DOHH2 (cell line): ENCODE data around the gene ARID4B.

ENCODE experiments used
- EZH2phosphoT487 ChIP-seq: fragments of 200-600 bp; sonication (generic); IDR thresholded peaks from 2 replicates; pipeline ENCODE4 v1.6.1; 2017; ENCODE audit warnings: borderline replicate concordance, mild to moderate bottlenecking, antibody characterized with exemption, low read length, moderate library complexity, mixed read lengths
- TF ChIP-seq, protein P1 (sequence below): fragments of 200-600 bp; sonication (generic); IDR thresholded peaks from one replicate; pipeline ENCODE4 v1.5.1; 2014; ENCODE audit warnings: antibody characterized with exemption, mild to moderate bottlenecking, low read depth, low read length; ENCODE audit not compliant: poor library complexity, severe bottlenecking

DNA sequence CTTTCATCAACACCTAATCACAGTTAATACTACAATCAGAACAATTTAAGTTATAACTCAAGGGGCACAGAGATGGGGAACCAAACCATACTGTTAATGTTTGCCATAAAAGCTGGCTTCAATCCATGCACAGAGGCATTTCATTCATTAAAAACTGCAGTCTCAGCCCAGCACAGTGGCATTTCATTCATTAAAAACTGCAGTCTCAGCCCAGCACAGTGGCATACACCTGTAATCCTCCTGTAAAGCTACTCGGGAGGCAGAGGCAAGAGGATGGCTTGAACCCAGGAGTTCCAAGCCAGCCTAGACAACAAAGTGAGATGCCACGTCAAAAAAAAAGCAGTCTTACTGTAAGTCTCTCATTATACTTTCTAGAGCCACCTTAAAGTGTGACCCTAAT lies 29.2 kb downstream of the ARID4B start:
- TF ChIP-seq, protein P1, sequence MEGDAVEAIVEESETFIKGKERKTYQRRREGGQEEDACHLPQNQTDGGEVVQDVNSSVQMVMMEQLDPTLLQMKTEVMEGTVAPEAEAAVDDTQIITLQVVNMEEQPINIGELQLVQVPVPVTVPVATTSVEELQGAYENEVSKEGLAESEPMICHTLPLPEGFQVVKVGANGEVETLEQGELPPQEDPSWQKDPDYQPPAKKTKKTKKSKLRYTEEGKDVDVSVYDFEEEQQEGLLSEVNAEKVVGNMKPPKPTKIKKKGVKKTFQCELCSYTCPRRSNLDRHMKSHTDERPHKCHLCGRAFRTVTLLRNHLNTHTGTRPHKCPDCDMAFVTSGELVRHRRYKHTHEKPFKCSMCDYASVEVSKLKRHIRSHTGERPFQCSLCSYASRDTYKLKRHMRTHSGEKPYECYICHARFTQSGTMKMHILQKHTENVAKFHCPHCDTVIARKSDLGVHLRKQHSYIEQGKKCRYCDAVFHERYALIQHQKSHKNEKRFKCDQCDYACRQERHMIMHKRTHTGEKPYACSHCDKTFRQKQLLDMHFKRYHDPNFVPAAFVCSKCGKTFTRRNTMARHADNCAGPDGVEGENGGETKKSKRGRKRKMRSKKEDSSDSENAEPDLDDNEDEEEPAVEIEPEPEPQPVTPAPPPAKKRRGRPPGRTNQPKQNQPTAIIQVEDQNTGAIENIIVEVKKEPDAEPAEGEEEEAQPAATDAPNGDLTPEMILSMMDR = no peak
- TF ChIP-seq EZH2phosphoT487 = no peak
